ENCODE measurements around the gene TYW5. TPM values are rescaled to one million over a fixed set of nuclear protein-coding genes. Genes with fewer than 3 reads are reported as not detected.

The TYW5 gene
- total RNA-seq, 2 experiments from 2014 or later, result 12.1 to 12.6 TPM

GRCh38 chr2:199984755-199985154, 29.5 kb upstream of the TYW5 start:
- Mint-ChIP-seq H3K36me3 (no peaks in the 10 kb centered on the region), H3K4me3 (no peak overlapping the region), H3K4me1 (peaks cover 10% of the 10 kb centered on the region), H3K9me3 (ENCODE audit: low read depth) (no peaks in the 10 kb centered on the region), H3K27ac (no peak overlapping the region), H3K27me3 (no peaks in the 10 kb centered on the region)
- ATAC-seq (no peak), DNase-seq (no peak)
- CTCF ChIA-PET, result interaction anchor here (1.1 to 2.6 kb wide), 8 partner anchors 421 to 680 kb away, joined by 3 to 10 read pairs (median 6); partner anchors contain the start of gene KCTD18

DNA sequence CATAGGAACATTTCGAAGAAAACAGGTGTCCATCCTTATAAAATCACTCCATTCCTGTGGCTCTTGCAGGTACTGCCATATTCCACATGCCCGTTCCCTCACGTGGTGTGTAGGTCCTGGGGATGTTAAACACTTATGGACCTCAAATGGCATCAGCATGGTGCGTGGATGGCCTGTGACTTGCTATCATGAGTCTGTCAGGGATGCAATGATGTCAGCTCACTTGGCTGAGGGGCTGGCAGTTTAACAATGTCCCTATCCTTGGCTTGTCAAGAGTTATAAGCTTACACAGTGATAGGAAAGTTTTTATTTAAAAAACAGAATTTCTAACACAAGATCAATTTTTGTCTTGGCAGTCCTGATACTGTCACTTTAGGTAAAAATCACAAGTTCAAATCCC, 28.9 kb upstream of the TYW5 start:
- Mint-ChIP-seq H3K27me3 (no peaks in the 10 kb centered on the region), H3K9me3 (ENCODE audit: low read depth) (no peaks in the 10 kb centered on the region), H3K4me3 (no peak overlapping the region), H3K4me1 (peaks cover 12% of the 10 kb centered on the region), H3K36me3 (no peaks in the 10 kb centered on the region), H3K27ac (no peak overlapping the region)
- ATAC-seq (no peak), DNase-seq (no peak)
- CTCF ChIA-PET, result interaction anchor here (1.3 to 2.6 kb wide), 4 partner anchors 435 to 680 kb away, joined by 3 to 10 read pairs (median 6); no protein-coding TSS in a partner anchor

DNA sequence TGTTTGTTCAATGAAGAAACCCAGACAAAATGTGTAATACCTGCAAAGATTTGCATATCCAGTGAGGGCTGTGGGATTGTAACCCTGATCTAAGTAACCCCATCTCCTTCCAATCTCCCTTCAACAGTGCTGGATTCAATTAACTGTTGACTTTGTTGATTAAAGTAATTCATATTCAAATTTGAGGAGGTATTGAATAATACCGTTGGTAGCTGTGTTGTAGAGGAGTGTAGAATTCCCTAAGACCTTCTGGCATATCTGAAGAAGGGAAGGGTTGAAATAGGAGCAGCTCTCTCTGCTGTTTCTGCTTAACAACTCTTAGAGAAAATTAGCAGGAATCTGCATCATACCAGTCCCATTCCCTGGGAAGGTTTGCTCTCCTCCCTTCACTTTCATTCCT, 28.2 kb upstream of the TYW5 start:
- no peak for ATAC-seq
- no peak for DNase-seq
- Mint-ChIP-seq H3K9me3 (ENCODE audit: low read depth) (no peaks in the 10 kb centered on the region), H3K27ac (no peak overlapping the region), H3K36me3 (no peaks in the 10 kb centered on the region), H3K27me3 (no peaks in the 10 kb centered on the region), H3K4me1 (peaks cover 18% of the 10 kb centered on the region), H3K4me3 (no peak overlapping the region)
- CTCF ChIA-PET, result interaction anchor here (1.3 to 2.6 kb wide), 2 partner anchors 436 to 499 kb away, joined by 3 to 10 read pairs; no protein-coding TSS in a partner anchor

- Mint-ChIP-seq H3K36me3 (no peaks in the 10 kb centered on the region), H3K27ac (no peak overlapping the region), H3K9me3 (ENCODE audit: low read depth) (no peaks in the 10 kb centered on the region), H3K4me1 (peaks cover 31% of the 10 kb centered on the region), H3K27me3 (no peaks in the 10 kb centered on the region), H3K4me3 (no peak overlapping the region)
- DNase-seq (no peak), ATAC-seq (no peak)
- CTCF ChIA-PET, result interaction anchor here (0.7 to 1.4 kb wide), 3 partner anchors 9 to 717 kb away, joined by 3 to 4 read pairs (median 3); no protein-coding TSS in a partner anchor
Observed at GRCh38 chr2:199982126-199982843, 27.0 kb upstream of the TYW5 start.

GRCh38 chr2:199979832-199980628, 24.7 kb upstream of the TYW5 start:
- CTCF ChIA-PET, result interaction anchor here (0.7 to 4.0 kb wide), 20 partner anchors 9 to 1231 kb away, joined by 3 to 70 read pairs (median 4); partner anchors contain the start of gene KCTD18
- H3K4me1 Mint-ChIP-seq, result peaks cover 29% of the 10 kb centered on the region
- H3K27ac Mint-ChIP-seq, result peak overlapping the region; percentile 36
- H3K36me3 Mint-ChIP-seq, result peaks cover 3% of the 10 kb centered on the region
- no peaks in the 10 kb centered on the region for H3K9me3 Mint-ChIP-seq (ENCODE audit: low read depth)
- peak; percentile 48 for ATAC-seq
- peak; percentile 88 for DNase-seq
- no peaks in the 10 kb centered on the region for H3K27me3 Mint-ChIP-seq
- peak overlapping the region; percentile 31 for H3K4me3 Mint-ChIP-seq

- no peak overlapping the region for H3K27ac Mint-ChIP-seq
- ATAC-seq (no peak), DNase-seq (no peak)
- no peaks in the 10 kb centered on the region for H3K9me3 Mint-ChIP-seq (ENCODE audit: low read depth)
- no peaks in the 10 kb centered on the region for H3K27me3 Mint-ChIP-seq
- peaks cover 3% of the 10 kb centered on the region for H3K36me3 Mint-ChIP-seq
- CTCF ChIA-PET, result interaction anchor here (1.0 to 4.0 kb wide), 13 partner anchors 8 to 1231 kb away, joined by 3 to 70 read pairs (median 4); no protein-coding TSS in a partner anchor
- peaks cover 32% of the 10 kb centered on the region for H3K4me1 Mint-ChIP-seq
- H3K4me3 Mint-ChIP-seq, result no peak overlapping the region
Observed at GRCh38 chr2:199979398-199979797, 24.1 kb upstream of the TYW5 start.

DNA sequence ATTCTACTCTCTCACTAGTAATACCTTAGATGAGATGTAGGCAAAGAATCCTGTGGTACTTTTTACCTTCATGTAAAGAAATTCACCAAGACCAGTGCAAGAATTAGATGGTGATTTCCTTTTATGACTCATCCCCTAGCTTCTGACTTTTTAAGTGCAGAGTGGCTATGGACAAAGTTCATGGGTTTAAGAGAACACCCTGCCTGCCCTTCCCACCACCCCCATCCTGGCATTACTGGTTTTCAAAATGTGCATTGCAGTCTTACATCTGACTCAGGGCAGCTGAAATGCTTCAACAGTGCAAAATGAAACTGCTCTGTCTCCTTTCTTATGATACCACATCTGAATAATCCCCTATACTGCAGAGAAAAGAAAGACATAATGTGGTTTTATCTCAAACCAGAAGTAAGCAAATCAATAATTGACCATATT, 22.7 kb upstream of the TYW5 start:
- DNase-seq, result peak; percentile 72
- Mint-ChIP-seq H3K9me3 (ENCODE audit: low read depth) (no peaks in the 10 kb centered on the region), H3K27ac (peak overlapping the region; percentile 82), H3K4me1 (peaks cover 38% of the 10 kb centered on the region), H3K4me3 (peak overlapping the region; percentile 24), H3K27me3 (no peaks in the 10 kb centered on the region), H3K36me3 (peaks cover 3% of the 10 kb centered on the region)
- peak; percentile 80 for ATAC-seq
- CTCF ChIA-PET, result interaction anchor here (2.8 to 4.0 kb wide), 2 partner anchors 492 to 505 kb away, joined by 29 to 70 read pairs; no protein-coding TSS in a partner anchor

DNA sequence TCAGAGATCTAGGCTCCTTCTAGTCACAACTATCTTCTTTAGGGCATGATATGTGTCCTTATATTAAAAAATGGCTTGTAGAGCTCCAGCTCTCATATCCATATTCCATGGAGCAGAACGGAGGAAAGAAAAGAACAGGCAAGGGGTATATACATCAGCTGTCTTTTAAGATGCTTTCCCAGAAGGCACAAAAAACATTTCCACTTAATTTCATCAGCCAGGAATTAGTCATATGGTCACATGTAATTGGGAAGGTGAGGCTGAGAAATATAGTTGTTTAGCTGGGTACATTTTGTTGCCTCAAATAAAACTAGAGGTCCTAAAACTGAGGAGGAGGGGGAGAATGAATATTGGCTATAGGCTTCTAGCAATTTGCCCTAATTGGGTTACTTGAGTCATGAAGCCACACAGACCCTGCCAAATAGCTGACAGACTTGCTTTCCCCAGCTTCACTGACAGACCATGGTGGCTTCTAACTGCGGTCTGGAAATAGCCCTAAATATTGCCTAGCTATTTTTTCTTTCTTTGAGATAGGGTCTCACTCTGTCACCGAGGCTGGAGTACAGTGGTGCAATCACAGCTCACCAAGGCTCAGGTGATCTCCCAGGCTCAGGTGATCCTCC, 20.1 kb upstream of the TYW5 start:
- Mint-ChIP-seq H3K4me1 (peaks cover 38% of the 10 kb centered on the region), H3K27me3 (no peaks in the 10 kb centered on the region), H3K9me3 (ENCODE audit: low read depth) (no peaks in the 10 kb centered on the region), H3K36me3 (peaks cover 3% of the 10 kb centered on the region), H3K4me3 (no peak overlapping the region), H3K27ac (no peak overlapping the region)
- DNase-seq (no peak), ATAC-seq (no peak)
- CTCF ChIA-PET, result interaction anchor here (0.7 to 1.4 kb wide), 4 partner anchors 11 to 506 kb away, joined by 3 to 5 read pairs (median 4); no protein-coding TSS in a partner anchor

DNA sequence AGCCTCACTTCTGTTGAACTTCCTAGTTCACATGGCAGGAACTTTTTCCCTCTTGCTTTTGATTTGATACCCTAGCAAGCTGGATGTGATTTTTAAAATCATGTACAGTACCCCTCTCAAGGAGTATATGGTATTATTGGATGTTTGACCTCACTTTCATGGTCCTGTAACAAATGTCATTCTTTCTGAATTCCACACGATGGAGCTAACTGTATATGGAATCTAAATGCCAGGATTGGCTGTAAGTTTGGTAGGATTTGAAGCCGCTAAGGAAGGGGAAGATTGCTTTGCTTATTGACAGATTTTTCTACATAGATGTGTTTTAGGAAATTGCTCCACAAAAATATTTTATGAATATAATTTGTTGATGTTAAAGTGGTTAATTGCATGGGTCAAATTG, 18.4 kb upstream of the TYW5 start:
- Mint-ChIP-seq H3K4me3 (no peak overlapping the region), H3K27ac (no peak overlapping the region), H3K4me1 (peaks cover 26% of the 10 kb centered on the region), H3K9me3 (ENCODE audit: low read depth) (no peaks in the 10 kb centered on the region), H3K36me3 (peaks cover 3% of the 10 kb centered on the region), H3K27me3 (no peaks in the 10 kb centered on the region)
- no peak for DNase-seq
- CTCF ChIA-PET, result interaction anchor here (0.9 to 2.1 kb wide), 10 partner anchors 9 to 729 kb away, joined by 3 to 10 read pairs (median 4); no protein-coding TSS in a partner anchor
- no peak for ATAC-seq

DNA sequence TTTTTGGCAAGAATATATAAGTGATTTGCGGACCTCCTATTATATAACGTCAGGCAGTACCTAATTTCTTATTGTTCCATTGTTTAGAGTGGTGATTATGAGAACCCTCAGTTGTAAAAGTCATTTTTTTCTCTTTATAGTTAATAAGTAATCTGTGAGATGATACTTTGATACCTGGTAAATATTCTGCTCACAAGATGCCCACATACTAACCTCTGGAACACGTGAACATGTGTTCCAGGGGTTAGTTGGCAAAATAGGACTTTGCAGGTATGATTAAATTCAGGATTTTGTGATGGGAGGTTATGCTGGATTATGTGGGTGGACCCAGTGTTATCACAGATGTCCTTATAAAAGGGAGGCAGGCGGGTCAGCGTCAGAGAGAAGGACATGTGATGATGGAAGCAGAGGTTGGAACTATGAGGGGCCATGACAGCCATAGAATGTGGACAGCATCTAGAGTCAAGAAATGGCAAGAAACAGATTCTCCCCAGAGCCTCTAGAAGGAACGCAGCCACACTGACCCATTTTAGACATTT, 16.9 kb upstream of the TYW5 start:
- Mint-ChIP-seq H3K36me3 (peaks cover 5% of the 10 kb centered on the region), H3K9me3 (ENCODE audit: low read depth) (no peaks in the 10 kb centered on the region), H3K27ac (no peak overlapping the region), H3K4me3 (no peak overlapping the region), H3K4me1 (peaks cover 11% of the 10 kb centered on the region), H3K27me3 (no peaks in the 10 kb centered on the region)
- ATAC-seq (no peak), DNase-seq (no peak)
- CTCF ChIA-PET, result interaction anchor here (1.9 kb wide), 1 partner anchor 512 kb away, joined by 5 read pairs; no protein-coding TSS in a partner anchor

DNA sequence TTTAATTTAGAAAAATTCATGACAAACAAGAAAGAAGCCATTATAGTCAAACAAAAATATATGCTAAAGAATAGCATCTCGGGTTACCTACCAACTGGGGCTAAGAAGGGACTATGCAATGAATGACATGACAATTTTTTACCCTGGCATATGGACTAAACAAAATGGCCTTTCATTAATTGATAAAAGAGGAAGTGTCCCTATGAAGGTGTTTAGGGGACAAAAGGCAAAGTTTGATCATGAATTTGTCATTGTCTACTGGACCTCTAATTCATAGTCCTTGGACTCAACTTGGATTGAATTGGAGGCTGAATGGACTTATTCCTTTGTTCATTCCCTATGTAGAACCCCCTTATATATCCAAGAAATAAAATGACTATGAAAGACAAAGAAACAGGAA, 12.8 kb upstream of the TYW5 start:
- DNase-seq (no peak), ATAC-seq (no peak)
- H3K4me3 Mint-ChIP-seq, result no peak overlapping the region
- H3K27me3 Mint-ChIP-seq, result no peaks in the 10 kb centered on the region
- peaks cover 22% of the 10 kb centered on the region for H3K36me3 Mint-ChIP-seq
- H3K9me3 Mint-ChIP-seq (ENCODE audit: low read depth), result no peaks in the 10 kb centered on the region
- H3K4me1 Mint-ChIP-seq, result no peaks in the 10 kb centered on the region
- CTCF ChIA-PET, result interaction anchor here (1.0 to 1.1 kb wide), 2 partner anchors 12 to 515 kb away, joined by 3 read pairs; no protein-coding TSS in a partner anchor
- H3K27ac Mint-ChIP-seq, result no peak overlapping the region

DNA sequence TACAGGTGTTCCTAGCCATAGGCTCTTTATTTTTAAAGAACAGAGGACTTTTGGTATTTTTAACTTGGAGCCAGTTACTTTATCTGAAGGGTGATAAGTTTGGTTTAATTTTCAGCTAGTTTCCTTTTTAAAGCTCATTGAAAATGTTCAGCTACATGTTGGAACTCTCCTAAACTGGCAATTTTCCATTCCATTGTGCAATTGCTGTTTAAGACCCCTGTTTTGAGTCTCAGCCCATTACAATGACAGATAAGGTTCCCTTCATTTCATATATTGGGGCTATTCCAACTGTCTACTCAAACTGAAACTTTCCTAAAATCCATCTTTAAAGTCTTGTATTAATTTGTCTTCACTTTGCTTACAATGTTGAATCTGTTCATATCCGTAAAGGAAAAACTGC, 11.7 kb upstream of the TYW5 start:
- CTCF ChIA-PET, result interaction anchor here (1.0 to 1.1 kb wide), 2 partner anchors 13 to 516 kb away, joined by 3 read pairs; no protein-coding TSS in a partner anchor
- Mint-ChIP-seq H3K27me3 (no peaks in the 10 kb centered on the region), H3K4me1 (peaks cover 9% of the 10 kb centered on the region), H3K27ac (no peak overlapping the region), H3K4me3 (no peak overlapping the region), H3K36me3 (peaks cover 30% of the 10 kb centered on the region), H3K9me3 (ENCODE audit: low read depth) (no peaks in the 10 kb centered on the region)
- DNase-seq (no peak), ATAC-seq (no peak)
